CD8-positive, alpha-beta memory T cell (primary cell): ENCODE data around the gene ADAM15. TPM values are rescaled to one million over a fixed set of nuclear protein-coding genes. Genes with fewer than 3 reads are reported as not detected.

Experiments
- CTCF ChIA-PET: fragments of 350-600 bp; sonication (Branson Sonifier 250); formaldehyde crosslinking; loops from one replicate; lab custom pipeline; 2021; ENCODE audit warnings: antibody characterized with exemption; lab: Charles Lee
- POLR2A ChIA-PET: fragments of 350-600 bp; sonication (Branson Sonifier 250); formaldehyde crosslinking; loops from one replicate; lab custom pipeline; 2021; ENCODE audit warnings: antibody characterized with exemption; lab: Charles Lee
- DNase-seq, 5 donors: peaks; one replicate each; pipeline versions ENCODE4 v3.0.0 to v3.0.0-alpha.2; 2020 to 2022; ENCODE audit warnings: mixed read lengths in 1 of 5
- H3K27ac ChIP-seq: one replicate; pipeline ENCODE4 v1.7.0; 2013; ENCODE audit warnings: low read depth, mild to moderate bottlenecking, low read length, moderate library complexity
- H3K27me3 ChIP-seq: 2 replicates; pipeline ENCODE4 v1.7.0; 2013; ENCODE audit warnings: low read length, mild to moderate bottlenecking; ENCODE audit not compliant: insufficient read depth, poor library complexity, severe bottlenecking
- H3K36me3 ChIP-seq: 2 replicates; pipeline ENCODE4 v1.7.0; 2013; ENCODE audit warnings: mild to moderate bottlenecking, low read length, moderate library complexity; ENCODE audit not compliant: insufficient read depth
- H3K4me1 ChIP-seq: 2 replicates; pipeline ENCODE4 v1.7.0; 2013; ENCODE audit warnings: mild to moderate bottlenecking, low read length, moderate library complexity; ENCODE audit not compliant: insufficient read depth
- H3K4me3 ChIP-seq: 2 replicates; pipeline ENCODE4 v1.7.0; 2013; ENCODE audit warnings: mild to moderate bottlenecking, low read length
- H3K9me3 ChIP-seq: 2 replicates; pipeline ENCODE4 v1.7.0; 2013; ENCODE audit warnings: mild to moderate bottlenecking, low read length
- H3K27ac Mint-ChIP-seq, 8 donors: one replicate each; pipeline ENCODE4 v1.8.0; 2020 to 2021; ENCODE audit warnings: mixed read lengths in 8 of 8, mild to moderate bottlenecking in 6 of 8, inconsistent platforms in 3 of 8, moderate library complexity in 3 of 8
- H3K27me3 Mint-ChIP-seq, 2 donors: one replicate each; pipeline ENCODE4 v1.8.0; 2020 to 2021; ENCODE audit warnings: mixed read lengths in 2 of 2, mild to moderate bottlenecking in 1 of 2, moderate library complexity in 1 of 2
- H3K36me3 Mint-ChIP-seq, 3 donors: one replicate each; pipeline ENCODE4 v1.8.0; 2020 to 2021; ENCODE audit warnings: mixed read lengths in 3 of 3, inconsistent platforms in 1 of 3, mild to moderate bottlenecking in 1 of 3
- H3K4me1 Mint-ChIP-seq, 3 donors: one replicate each; pipeline ENCODE4 v1.8.0; 2020 to 2021; ENCODE audit warnings: mixed read lengths in 3 of 3, inconsistent platforms in 1 of 3, mild to moderate bottlenecking in 1 of 3
- H3K4me3 Mint-ChIP-seq, 7 donors: one replicate each; pipeline ENCODE4 v1.8.0; 2020 to 2021; ENCODE audit warnings: mixed read lengths in 7 of 7, mild to moderate bottlenecking in 6 of 7, moderate library complexity in 4 of 7, inconsistent platforms in 2 of 7
- H3K9me3 Mint-ChIP-seq, 5 donors: one replicate each; pipeline ENCODE4 v1.8.0; 2020 to 2022; ENCODE audit warnings: mixed read lengths in 5 of 5, mild to moderate bottlenecking in 3 of 5, moderate library complexity in 2 of 5, inconsistent platforms in 1 of 5
- polyA plus RNA-seq: library from polyadenylated mRNA; unstranded; fragments of 300-500 nt; fragmentation: Illumina TruSeq; gene quantifications from one replicate; pipeline ENCODE4 v1.2.3, GENCODE V29; 2021
- total RNA-seq, 2 experiments: library from RNA; stranded (reverse); gene quantifications; one replicate each; pipeline ENCODE4 v1.2.3, GENCODE V29; 2021

ADAM15 gene
- total and polyA plus RNA-seq, 3 experiments from 2014 or later = 15.3 to 36.9 (median 34.5) TPM

- Histone ChIP-seq H3K4me3 (no peak overlapping the region), H3K36me3 (no peaks in the 10 kb centered on the region), H3K27ac (no peak overlapping the region), H3K9me3 (no peaks in the 10 kb centered on the region), H3K4me1 (no peaks in the 10 kb centered on the region), H3K27me3 (no peaks in the 10 kb centered on the region)
- Mint-ChIP-seq H3K27ac (no peak overlapping the region), H3K27me3 (peaks cover 5 to 19% of the 10 kb centered on the region in 2 donors), H3K9me3 (no peaks in the 10 kb centered on the region), H3K4me3 (no peak overlapping the region), H3K4me1 (no peaks in the 10 kb centered on the region), H3K36me3 (no peaks in the 10 kb centered on the region)
- ChIA-PET POLR2A (no interaction called here), CTCF (no interaction called here)
- no peak for DNase-seq
These were observed 15.2 kb upstream of the ADAM15 start for GRCh38 chr1:155035936-155036335.

- H3K4me3 Mint-ChIP-seq = no peak overlapping the region
- peaks cover 5 to 19% of the 10 kb centered on the region in 2 donors for H3K27me3 Mint-ChIP-seq
- no peaks in the 10 kb centered on the region for H3K9me3 ChIP-seq
- H3K4me1 ChIP-seq = no peaks in the 10 kb centered on the region
- no peak overlapping the region for H3K27ac Mint-ChIP-seq
- H3K4me1 Mint-ChIP-seq = no peaks in the 10 kb centered on the region
- H3K4me3 ChIP-seq = no peak overlapping the region
- ChIA-PET POLR2A (interaction anchor here (0.7 kb wide), 1 partner anchor 117 kb away, joined by 6 read pairs; no protein-coding TSS in a partner anchor), CTCF (interaction anchor here (0.6 to 2.7 kb wide), 3 partner anchors 19 to 49 kb away, joined by 3 to 12 read pairs (median 5); no protein-coding TSS in a partner anchor)
- DNase-seq = no peak
- H3K36me3 ChIP-seq = no peaks in the 10 kb centered on the region
- H3K9me3 Mint-ChIP-seq = no peaks in the 10 kb centered on the region
- no peaks in the 10 kb centered on the region for H3K27me3 ChIP-seq
- H3K27ac ChIP-seq = no peak overlapping the region
- H3K36me3 Mint-ChIP-seq = no peaks in the 10 kb centered on the region
These were observed 14.1 kb upstream of the ADAM15 start for GRCh38 chr1:155037043-155037442.

GRCh38 chr1:155037851-155038441 is 13.2 kb upstream of the ADAM15 start:
- DNase-seq = no peak
- no peaks in the 10 kb centered on the region for H3K4me1 ChIP-seq
- Mint-ChIP-seq H3K27me3 (peaks cover 5 to 23% of the 10 kb centered on the region in 2 donors), H3K4me3 (no peak overlapping the region), H3K9me3 (no peaks in the 10 kb centered on the region), H3K27ac (peak overlapping the region in 1 of 8 donors; percentile 40), H3K36me3 (no peaks in the 10 kb centered on the region), H3K4me1 (no peaks in the 10 kb centered on the region)
- H3K9me3 ChIP-seq = no peaks in the 10 kb centered on the region
- H3K27me3 ChIP-seq = no peaks in the 10 kb centered on the region
- no peak overlapping the region for H3K27ac ChIP-seq
- H3K4me3 ChIP-seq = no peak overlapping the region
- CTCF ChIA-PET = interaction anchor here (0.6 to 2.7 kb wide), 5 partner anchors 13 to 54 kb away, joined by 3 to 12 read pairs (median 5); partner anchors contain the start of gene ADAM15
- no peaks in the 10 kb centered on the region for H3K36me3 ChIP-seq
- POLR2A ChIA-PET = interaction anchor here (0.7 kb wide), 1 partner anchor 117 kb away, joined by 6 read pairs; no protein-coding TSS in a partner anchor

GRCh38 chr1:155038602-155039307 is 12.4 kb upstream of the ADAM15 start:
- no peaks in the 10 kb centered on the region for H3K9me3 Mint-ChIP-seq
- no peak overlapping the region for H3K4me3 Mint-ChIP-seq
- H3K27ac ChIP-seq = no peak overlapping the region
- H3K36me3 ChIP-seq = no peaks in the 10 kb centered on the region
- no peak overlapping the region for H3K4me3 ChIP-seq
- DNase-seq = no peak
- no peaks in the 10 kb centered on the region for H3K36me3 Mint-ChIP-seq
- H3K4me1 ChIP-seq = no peaks in the 10 kb centered on the region
- H3K27ac Mint-ChIP-seq = peak overlapping the region in 3 of 8 donors; percentile 9 to 70 (median 42)
- CTCF ChIA-PET = interaction anchor here (1.3 to 2.7 kb wide), 4 partner anchors 12 to 53 kb away, joined by 5 to 12 read pairs (median 5); partner anchors contain the start of gene ADAM15
- peaks cover 5 to 23% of the 10 kb centered on the region in 2 donors for H3K27me3 Mint-ChIP-seq
- no peaks in the 10 kb centered on the region for H3K27me3 ChIP-seq
- no peaks in the 10 kb centered on the region for H3K4me1 Mint-ChIP-seq
- no peaks in the 10 kb centered on the region for H3K9me3 ChIP-seq
- POLR2A ChIA-PET = no interaction called here

- Histone ChIP-seq H3K36me3 (no peaks in the 10 kb centered on the region), H3K27me3 (no peaks in the 10 kb centered on the region), H3K4me3 (no peak overlapping the region), H3K9me3 (no peaks in the 10 kb centered on the region), H3K27ac (no peak overlapping the region), H3K4me1 (no peaks in the 10 kb centered on the region)
- no peaks in the 10 kb centered on the region for H3K9me3 Mint-ChIP-seq
- no peak overlapping the region for H3K4me3 Mint-ChIP-seq
- H3K36me3 Mint-ChIP-seq = no peaks in the 10 kb centered on the region
- ChIA-PET CTCF (interaction anchor here (1.3 to 2.7 kb wide), 3 partner anchors 12 to 52 kb away, joined by 5 to 12 read pairs (median 5); partner anchors contain the start of gene ADAM15), POLR2A (no interaction called here)
- no peaks in the 10 kb centered on the region for H3K4me1 Mint-ChIP-seq
- no peak overlapping the region for H3K27ac Mint-ChIP-seq
- peaks cover 3 to 23% of the 10 kb centered on the region in 2 donors for H3K27me3 Mint-ChIP-seq
- DNase-seq = no peak
These were observed 11.8 kb upstream of the ADAM15 start for GRCh38 chr1:155039308-155039669.

- Mint-ChIP-seq H3K4me1 (peaks cover 0 to 5% (median 0%) of the 10 kb centered on the region in 3 donors), H3K27ac (no peak overlapping the region), H3K27me3 (peaks cover 5 to 18% of the 10 kb centered on the region in 2 donors), H3K9me3 (no peaks in the 10 kb centered on the region), H3K36me3 (no peaks in the 10 kb centered on the region), H3K4me3 (no peak overlapping the region)
- no peak overlapping the region for H3K4me3 ChIP-seq
- DNase-seq = no peak
- H3K9me3 ChIP-seq = no peaks in the 10 kb centered on the region
- ChIA-PET POLR2A (no interaction called here), CTCF (interaction anchor here (0.7 to 10.2 kb wide), 6 partner anchors 9 to 85 kb away, joined by 3 to 172 read pairs (median 5); partner anchors contain the start of genes ADAM15, EFNA4 and PBXIP1)
- H3K27ac ChIP-seq = no peak overlapping the region
- no peaks in the 10 kb centered on the region for H3K27me3 ChIP-seq
- H3K36me3 ChIP-seq = no peaks in the 10 kb centered on the region
- no peaks in the 10 kb centered on the region for H3K4me1 ChIP-seq
These were observed 10.6 kb upstream of the ADAM15 start for GRCh38 chr1:155040358-155041093.

- Histone ChIP-seq H3K27me3 (no peaks in the 10 kb centered on the region), H3K9me3 (no peaks in the 10 kb centered on the region), H3K27ac (no peak overlapping the region), H3K4me3 (no peak overlapping the region), H3K36me3 (no peaks in the 10 kb centered on the region), H3K4me1 (no peaks in the 10 kb centered on the region)
- Mint-ChIP-seq H3K4me1 (peaks cover 0 to 5% (median 0%) of the 10 kb centered on the region in 3 donors), H3K4me3 (no peak overlapping the region), H3K9me3 (no peaks in the 10 kb centered on the region), H3K36me3 (no peaks in the 10 kb centered on the region), H3K27ac (no peak overlapping the region), H3K27me3 (peaks cover 4 to 18% of the 10 kb centered on the region in 2 donors)
- POLR2A ChIA-PET = no interaction called here
- CTCF ChIA-PET = interaction anchor here (0.6 to 10.2 kb wide), 5 partner anchors 16 to 158 kb away, joined by 3 to 172 read pairs (median 12); partner anchors contain the start of genes EFNA4 and FLAD1
- no peak for DNase-seq
These were observed 8.3 kb upstream of the ADAM15 start for GRCh38 chr1:155042789-155043188.
